Measurements from ENCODE around the gene POLDIP3.
"Not testable (repeated sequence)": the region's sequence is repeated elsewhere in the genome, so short reads cannot be mapped to it uniquely, and the experiment has no call there.

POLDIP3 gene

GRCh38 chr22:42595434-42595833 is 19.2 kb downstream of the POLDIP3 start:
- Mint-ChIP-seq H3K4me3 (no peak overlapping the region), H3K4me1 (ENCODE audit: low read depth) (peaks cover 3% of the 10 kb centered on the region), H3K9me3 (no peaks in the 10 kb centered on the region), H3K27ac (no peak overlapping the region), H3K27me3 (no peaks in the 10 kb centered on the region), H3K36me3 (ENCODE audit: low read depth) (peaks cover 67% of the 10 kb centered on the region)

- peaks cover 5% of the 10 kb centered on the region for H3K4me1 Mint-ChIP-seq (ENCODE audit: low read depth)
- H3K27me3 Mint-ChIP-seq = no peaks in the 10 kb centered on the region
- H3K36me3 Mint-ChIP-seq (ENCODE audit: low read depth) = peaks cover 71% of the 10 kb centered on the region
- H3K9me3 Mint-ChIP-seq = no peaks in the 10 kb centered on the region
- no peak overlapping the region for H3K27ac Mint-ChIP-seq
- no peak overlapping the region for H3K4me3 Mint-ChIP-seq
These were observed 22.7 kb downstream of the POLDIP3 start for GRCh38 chr22:42591987-42592386.

GRCh38 chr22:42587588-42588175 is 27.0 kb downstream of the POLDIP3 start:
- peaks cover 5% of the 10 kb centered on the region for H3K4me1 Mint-ChIP-seq (ENCODE audit: low read depth)
- H3K27ac Mint-ChIP-seq = no peak overlapping the region
- H3K36me3 Mint-ChIP-seq (ENCODE audit: low read depth) = peaks cover 76% of the 10 kb centered on the region

GRCh38 chr22:42586381-42586780 is 28.3 kb downstream of the POLDIP3 start:
- Mint-ChIP-seq H3K9me3 (no peaks in the 10 kb centered on the region), H3K4me1 (ENCODE audit: low read depth) (peaks cover 13% of the 10 kb centered on the region), H3K36me3 (ENCODE audit: low read depth) (peaks cover 73% of the 10 kb centered on the region)

More at GRCh38 chr22:42587588-42588175, 27.0 kb downstream of the POLDIP3 start:
- no peaks in the 10 kb centered on the region for H3K27me3 Mint-ChIP-seq
- H3K9me3 Mint-ChIP-seq = no peaks in the 10 kb centered on the region
- no peak overlapping the region for H3K4me3 Mint-ChIP-seq

GRCh38 chr22:42585096-42585495 is 29.6 kb downstream of the POLDIP3 start:
- Mint-ChIP-seq H3K27me3 (no peaks in the 10 kb centered on the region), H3K4me1 (ENCODE audit: low read depth) (peaks cover 18% of the 10 kb centered on the region), H3K9me3 (no peaks in the 10 kb centered on the region), H3K27ac (no peak overlapping the region), H3K36me3 (ENCODE audit: low read depth) (peaks cover 66% of the 10 kb centered on the region), H3K4me3 (no peak overlapping the region)

More at GRCh38 chr22:42586381-42586780, 28.3 kb downstream of the POLDIP3 start:
- H3K27ac Mint-ChIP-seq = no peak overlapping the region
- no peak overlapping the region for H3K4me3 Mint-ChIP-seq
- no peaks in the 10 kb centered on the region for H3K27me3 Mint-ChIP-seq

GRCh38 chr22:42584364-42584940 is 30.2 kb downstream of the POLDIP3 start:
- Mint-ChIP-seq H3K4me3 (no peak overlapping the region), H3K9me3 (no peaks in the 10 kb centered on the region), H3K27ac (peak overlapping the region; percentile 63), H3K27me3 (no peaks in the 10 kb centered on the region), H3K4me1 (ENCODE audit: low read depth) (peaks cover 20% of the 10 kb centered on the region), H3K36me3 (ENCODE audit: low read depth) (peaks cover 64% of the 10 kb centered on the region)

- H3K4me1 Mint-ChIP-seq (ENCODE audit: low read depth) = peaks cover 19% of the 10 kb centered on the region
- no peaks in the 10 kb centered on the region for H3K27me3 Mint-ChIP-seq
- H3K9me3 Mint-ChIP-seq = no peaks in the 10 kb centered on the region
- peaks cover 67% of the 10 kb centered on the region for H3K36me3 Mint-ChIP-seq (ENCODE audit: low read depth)
- H3K4me3 Mint-ChIP-seq = no peak overlapping the region
- peak overlapping the region; percentile 78 for H3K27ac Mint-ChIP-seq
These were observed 31.7 kb downstream of the POLDIP3 start for GRCh38 chr22:42582987-42583386.

GRCh38 chr22:42581762-42582716 is 32.6 kb downstream of the POLDIP3 start:
- peak overlapping the region; percentile 95 for H3K4me3 Mint-ChIP-seq
- H3K27ac Mint-ChIP-seq = peak overlapping the region; percentile 96
- H3K27me3 Mint-ChIP-seq = no peaks in the 10 kb centered on the region
- peaks cover 15% of the 10 kb centered on the region for H3K4me1 Mint-ChIP-seq (ENCODE audit: low read depth)
- H3K9me3 Mint-ChIP-seq = no peaks in the 10 kb centered on the region
- H3K36me3 Mint-ChIP-seq (ENCODE audit: low read depth) = peaks cover 63% of the 10 kb centered on the region

GRCh38 chr22:42581194-42581761 is 33.4 kb downstream of the POLDIP3 start:
- H3K27me3 Mint-ChIP-seq, H3K9me3 Mint-ChIP-seq: not testable (repeated sequence)
- Mint-ChIP-seq H3K27ac (peak overlapping the region; percentile 96), H3K4me1 (ENCODE audit: low read depth) (peaks cover 15% of the 10 kb centered on the region), H3K4me3 (peak overlapping the region; percentile 95), H3K36me3 (ENCODE audit: low read depth) (peaks cover 55% of the 10 kb centered on the region)

GRCh38 chr22:42580040-42580439 is 34.6 kb downstream of the POLDIP3 start:
- H3K9me3 Mint-ChIP-seq, H3K27me3 Mint-ChIP-seq, H3K27ac Mint-ChIP-seq: not testable (repeated sequence)
- peak overlapping the region; percentile 74 for H3K4me3 Mint-ChIP-seq
- peaks cover 15% of the 10 kb centered on the region for H3K4me1 Mint-ChIP-seq (ENCODE audit: low read depth)
- H3K36me3 Mint-ChIP-seq (ENCODE audit: low read depth) = peaks cover 43% of the 10 kb centered on the region

- H3K9me3 Mint-ChIP-seq = no peaks in the 10 kb centered on the region
- peaks cover 32% of the 10 kb centered on the region for H3K36me3 Mint-ChIP-seq (ENCODE audit: low read depth)
- H3K4me3 Mint-ChIP-seq = no peak overlapping the region
- H3K27ac Mint-ChIP-seq = no peak overlapping the region
- H3K27me3 Mint-ChIP-seq = no peaks in the 10 kb centered on the region
- H3K4me1 Mint-ChIP-seq (ENCODE audit: low read depth) = peaks cover 15% of the 10 kb centered on the region
These were observed 37.0 kb downstream of the POLDIP3 start for GRCh38 chr22:42577623-42578240.

- not testable (repeated sequence) for H3K4me3 Mint-ChIP-seq; H3K27me3 Mint-ChIP-seq; H3K9me3 Mint-ChIP-seq; H3K4me1 Mint-ChIP-seq (ENCODE audit: low read depth); H3K27ac Mint-ChIP-seq
- peaks cover 31% of the 10 kb centered on the region for H3K36me3 Mint-ChIP-seq (ENCODE audit: low read depth)
These were observed 37.5 kb downstream of the POLDIP3 start for GRCh38 chr22:42577141-42577540.

- H3K9me3 Mint-ChIP-seq; H3K4me3 Mint-ChIP-seq; H3K4me1 Mint-ChIP-seq (ENCODE audit: low read depth); H3K27ac Mint-ChIP-seq; H3K27me3 Mint-ChIP-seq: not testable (repeated sequence)
- peaks cover 35% of the 10 kb centered on the region for H3K36me3 Mint-ChIP-seq (ENCODE audit: low read depth)
These were observed 38.6 kb downstream of the POLDIP3 start for GRCh38 chr22:42575996-42576574.

- peaks cover 33% of the 10 kb centered on the region for H3K36me3 Mint-ChIP-seq (ENCODE audit: low read depth)
- not testable (repeated sequence) for H3K4me1 Mint-ChIP-seq (ENCODE audit: low read depth); H3K27ac Mint-ChIP-seq; H3K4me3 Mint-ChIP-seq; H3K27me3 Mint-ChIP-seq; H3K9me3 Mint-ChIP-seq
These were observed 40.2 kb downstream of the POLDIP3 start for GRCh38 chr22:42574468-42574867.

Measured in stimulated activated naive CD8-positive, alpha-beta T cell treated with anti-CD3 and anti-CD28 coated beads, Interleukin-15, Interleukin-2, amounts not matched to agents 100 ng/mL and 50 ng/mL, for 24 hours (primary cell).